K562 (cell line): ENCODE data around the gene PRKAG2. TPM values are rescaled to one million over a fixed set of nuclear protein-coding genes. Genes with fewer than 3 reads are reported as not detected.

Experiments
- FOXA3 ChIP-seq, 2 experiments: fragments of 450-650 bp in 1 of 2; sonication (generic) in 1 of 2; formaldehyde crosslinking; IDR thresholded peaks in 1 of 2; conservative IDR thresholded peaks in 1 of 2; 2 replicates each; pipeline versions ENCODE4 v1.4.0 to v1.8.0; 2020 to 2022; ENCODE audit warnings: mild to moderate bottlenecking in 2 of 2, missing genetic modification reagents in 1 of 2
- FOXP1 ChIP-seq: sonication (generic); formaldehyde crosslinking; IDR thresholded peaks from 2 replicates; pipeline ENCODE4 v1.8.0; 2022; ENCODE audit warnings: mild to moderate bottlenecking, missing genetic modification reagents
- HIVEP1 ChIP-seq: fragments of 250-450 bp; sonication (Bioruptor Pico); IDR thresholded peaks from 2 replicates; pipeline ENCODE4 v1.4.0; 2020; ENCODE audit warnings: mild to moderate bottlenecking
- MAFG ChIP-seq: fragments of 450-650 bp; conservative IDR thresholded peaks from 2 replicates; pipeline ENCODE4 v1.6.1; 2016; ENCODE audit warnings: missing genetic modification characterization, missing compliant biosample characterization
- SMARCA5 ChIP-seq: fragments of 450-650 bp; IDR thresholded peaks from 2 replicates; pipeline ENCODE4 v1.6.1; 2016
- SRSF7 ChIP-seq: fragments of 200-400 bp; formaldehyde crosslinking; optimal IDR thresholded peaks from 2 replicates; pipeline ENCODE3; 2017; ENCODE audit warnings: mild to moderate bottlenecking, low read depth, low read length
- ZNF143 ChIP-seq: sonication (generic); formaldehyde crosslinking; IDR thresholded peaks from 2 replicates; pipeline ENCODE4 v1.9.0; 2022; ENCODE audit warnings: mild to moderate bottlenecking, missing genetic modification reagents
- polyA plus RNA-seq, 8 experiments: library from polyadenylated mRNA; depleted of rRNA in 4 of 8; stranded (reverse) in 5 of 8; unstranded in 3 of 8; fragments of >200 nt; fragmentation: Nextera tagmentation in 2 of 8; fragmentation: Illumina TruSeq in 1 of 8; extraction: Ambion mirVana in 2 of 8; extraction: Trizol in 1 of 8; gene quantifications; 2 replicates each; pipeline versions ENCODE4 v1.2.1 to v1.2.3, GENCODE V29; 2011 to 2014; ENCODE audit warnings: inconsistent platforms in 1 of 8, missing spikeins in 1 of 8
- total RNA-seq, 7 experiments: library from RNA; depleted of rRNA in 6 of 7; stranded (reverse); fragments of >200 nt in 6 of 7; fragmentation: Illumina TruSeq in 2 of 7; extraction: Trizol in 2 of 7; gene quantifications; 2 replicates each; pipeline versions ENCODE4 v1.2.1 to v1.2.3, GENCODE V29; 2011 to 2021; ENCODE audit warnings: low replicate concordance in 1 of 7
- TF ChIP-seq, protein P1 (sequence below): sonication (generic); formaldehyde crosslinking; IDR thresholded peaks from 2 replicates; pipeline ENCODE4 v1.8.0; 2022; ENCODE audit warnings: mild to moderate bottlenecking, missing genetic modification reagents
- TF ChIP-seq, protein P2 (sequence below): sonication (generic); formaldehyde crosslinking; IDR thresholded peaks from 2 replicates; pipeline ENCODE4 v1.8.1; 2023; ENCODE audit warnings: mild to moderate bottlenecking, missing genetic modification reagents
- TF ChIP-seq, protein P3 (sequence below), 2 experiments: fragments of 200-800 bp in 1 of 2; sonication (Bioruptor generic) in 1 of 2; sonication (generic) in 1 of 2; formaldehyde crosslinking in 1 of 2; IDR thresholded peaks in 1 of 2; conservative IDR thresholded peaks in 1 of 2; 2 replicates each; pipeline versions ENCODE4 v1.5.0 to v1.6.1; 2016 to 2020; ENCODE audit warnings: missing compliant biosample characterization in 1 of 2, missing genetic modification characterization in 1 of 2, missing genetic modification reagents in 1 of 2

Gene PRKAG2
- total and polyA plus RNA-seq, 9 of the 15 experiments (the other 6 are each of a cell fraction or from before 2014, with no cell fraction given) = 0.99 to 5.6 (median 3.3) TPM

DNA sequence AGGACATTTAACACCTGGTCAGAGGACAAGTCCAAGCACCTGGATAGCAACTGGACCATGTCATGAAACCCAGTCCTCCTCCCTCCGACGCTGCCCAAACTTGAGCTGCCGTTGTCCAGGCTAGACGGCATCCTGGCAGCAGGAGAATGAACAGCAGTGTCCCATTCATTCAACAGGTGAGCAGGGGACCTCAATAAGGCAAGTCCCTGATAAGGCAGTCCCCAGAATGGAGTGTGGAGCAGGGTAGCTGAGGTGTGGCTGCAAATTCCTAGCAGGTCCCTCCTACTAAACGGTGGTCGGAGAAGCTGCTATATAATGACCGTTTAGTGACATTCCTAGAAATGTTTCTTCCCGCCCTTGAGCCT, 169.8 kb downstream of the PRKAG2 start (continued):
- no peak for TF ChIP-seq FOXA3 (CRISPR knock-in tag; conservative IDR thresholded peaks at IDR 0.05 in 1 of 2, IDR thresholded peaks at IDR 0.05 in 1 of 2)
- TF ChIP-seq HIVEP1 (CRISPR knock-in tag) = no peak
- TF ChIP-seq SMARCA5 = no peak
- TF ChIP-seq, protein P1, sequence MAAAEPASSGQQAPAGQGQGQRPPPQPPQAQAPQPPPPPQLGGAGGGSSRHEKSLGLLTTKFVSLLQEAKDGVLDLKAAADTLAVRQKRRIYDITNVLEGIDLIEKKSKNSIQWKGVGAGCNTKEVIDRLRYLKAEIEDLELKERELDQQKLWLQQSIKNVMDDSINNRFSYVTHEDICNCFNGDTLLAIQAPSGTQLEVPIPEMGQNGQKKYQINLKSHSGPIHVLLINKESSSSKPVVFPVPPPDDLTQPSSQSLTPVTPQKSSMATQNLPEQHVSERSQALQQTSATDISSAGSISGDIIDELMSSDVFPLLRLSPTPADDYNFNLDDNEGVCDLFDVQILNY (CRISPR knock-in tag) = no peak
- TF ChIP-seq, protein P2, sequence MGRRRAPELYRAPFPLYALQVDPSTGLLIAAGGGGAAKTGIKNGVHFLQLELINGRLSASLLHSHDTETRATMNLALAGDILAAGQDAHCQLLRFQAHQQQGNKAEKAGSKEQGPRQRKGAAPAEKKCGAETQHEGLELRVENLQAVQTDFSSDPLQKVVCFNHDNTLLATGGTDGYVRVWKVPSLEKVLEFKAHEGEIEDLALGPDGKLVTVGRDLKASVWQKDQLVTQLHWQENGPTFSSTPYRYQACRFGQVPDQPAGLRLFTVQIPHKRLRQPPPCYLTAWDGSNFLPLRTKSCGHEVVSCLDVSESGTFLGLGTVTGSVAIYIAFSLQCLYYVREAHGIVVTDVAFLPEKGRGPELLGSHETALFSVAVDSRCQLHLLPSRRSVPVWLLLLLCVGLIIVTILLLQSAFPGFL (CRISPR knock-in tag) = no peak
- no peak for TF ChIP-seq SRSF7
- TF ChIP-seq, protein P3, sequence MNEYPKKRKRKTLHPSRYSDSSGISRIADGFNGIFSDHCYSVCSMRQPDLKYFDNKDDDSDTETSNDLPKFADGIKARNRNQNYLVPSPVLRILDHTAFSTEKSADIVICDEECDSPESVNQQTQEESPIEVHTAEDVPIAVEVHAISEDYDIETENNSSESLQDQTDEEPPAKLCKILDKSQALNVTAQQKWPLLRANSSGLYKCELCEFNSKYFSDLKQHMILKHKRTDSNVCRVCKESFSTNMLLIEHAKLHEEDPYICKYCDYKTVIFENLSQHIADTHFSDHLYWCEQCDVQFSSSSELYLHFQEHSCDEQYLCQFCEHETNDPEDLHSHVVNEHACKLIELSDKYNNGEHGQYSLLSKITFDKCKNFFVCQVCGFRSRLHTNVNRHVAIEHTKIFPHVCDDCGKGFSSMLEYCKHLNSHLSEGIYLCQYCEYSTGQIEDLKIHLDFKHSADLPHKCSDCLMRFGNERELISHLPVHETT (CRISPR knock-in tag; conservative IDR thresholded peaks at IDR 0.05 in 1 of 2, IDR thresholded peaks at IDR 0.05 in 1 of 2) = no peak
- no peak for TF ChIP-seq FOXP1 (CRISPR knock-in tag)
- TF ChIP-seq MAFG (tag) = no peak
- no peak for TF ChIP-seq ZNF143 (CRISPR knock-in tag)
